Kidney capillary endothelial cell (primary cell): ENCODE measurements around the gene PSMG3.

Experiments used
- DNase-seq: peaks from one replicate; pipeline ENCODE4 v3.0.0-alpha.2; 2018; ENCODE audit warnings: low spot score

Gene PSMG3

GRCh38 chr7:1544896-1545416, 24.9 kb downstream of the PSMG3 start:
- no peak for DNase-seq

GRCh38 chr7:1544178-1544895, 25.5 kb downstream of the PSMG3 start:
- DNase-seq = no peak

- no peak for DNase-seq
Measured at GRCh38 chr7:1543826-1544177, 26.0 kb downstream of the PSMG3 start.

GRCh38 chr7:1542841-1543747, 26.7 kb downstream of the PSMG3 start:
- no peak for DNase-seq

GRCh38 chr7:1542329-1542728, 27.5 kb downstream of the PSMG3 start:
- no peak for DNase-seq

- no peak for DNase-seq
Measured at GRCh38 chr7:1541431-1542162, 28.2 kb downstream of the PSMG3 start.

GRCh38 chr7:1540776-1541271, 29.0 kb downstream of the PSMG3 start:
- DNase-seq = no peak

- no peak for DNase-seq
Measured at GRCh38 chr7:1539882-1540775, 29.7 kb downstream of the PSMG3 start.

- DNase-seq = no peak
Measured at GRCh38 chr7:1539181-1539881, 30.5 kb downstream of the PSMG3 start.

- DNase-seq = no peak
Measured at GRCh38 chr7:1538544-1539180, 31.2 kb downstream of the PSMG3 start.

GRCh38 chr7:1537535-1538412, 32.1 kb downstream of the PSMG3 start:
- peak; percentile 72 for DNase-seq

GRCh38 chr7:1536743-1537534, 32.9 kb downstream of the PSMG3 start:
- DNase-seq = peak; percentile 95

- DNase-seq = no peak
Measured at GRCh38 chr7:1536455-1536742, 33.4 kb downstream of the PSMG3 start.

GRCh38 chr7:1535701-1536454, 34.0 kb downstream of the PSMG3 start:
- peak; percentile 76 for DNase-seq

GRCh38 chr7:1535100-1535458, 34.8 kb downstream of the PSMG3 start:
- no peak for DNase-seq

GRCh38 chr7:1534330-1535099, 35.3 kb downstream of the PSMG3 start:
- DNase-seq = no peak
